SJCRH30 (cell line): Measurements from ENCODE around the gene DIS3L2. TPM values are rescaled to one million over a fixed set of nuclear protein-coding genes. Genes with fewer than 3 reads are reported as not detected.
"Not testable (repeated sequence)": the region's sequence is repeated elsewhere in the genome, so short reads cannot be mapped to it uniquely, and the experiment has no call there.

Experiments
- DNase-seq, 2 experiments: peaks; one replicate each; pipeline ENCODE4 v3.0.0-alpha.2; 2015 to 2020
- H3K27ac ChIP-seq: fragments of 250-450 bp; sonication (Bioruptor Pico); 2 replicates; pipeline ENCODE4 v1.5.1; 2020; ENCODE audit warnings: mild to moderate bottlenecking, moderate library complexity
- H3K27me3 ChIP-seq: fragments of 250-450 bp; sonication (Bioruptor Pico); 2 replicates; pipeline ENCODE4 v1.5.1; 2020; ENCODE audit warnings: mild to moderate bottlenecking, moderate library complexity
- H3K36me3 ChIP-seq: fragments of 250-450 bp; sonication (Bioruptor Pico); 2 replicates; pipeline ENCODE4 v1.5.1; 2020; ENCODE audit warnings: mild to moderate bottlenecking, moderate library complexity
- H3K4me1 ChIP-seq: fragments of 250-450 bp; sonication (Bioruptor Pico); 2 replicates; pipeline ENCODE4 v1.5.1; 2020; ENCODE audit warnings: mild to moderate bottlenecking, moderate library complexity
- H3K4me3 ChIP-seq: fragments of 250-450 bp; sonication (Bioruptor Pico); 2 replicates; pipeline ENCODE4 v1.5.1; 2020; ENCODE audit warnings: mild to moderate bottlenecking, moderate library complexity
- H3K9me3 ChIP-seq: fragments of 250-450 bp; sonication (Bioruptor Pico); replicated peaks from 2 replicates; pipeline ENCODE4 v1.5.1; 2020; ENCODE audit warnings: mild to moderate bottlenecking, moderate library complexity
- total RNA-seq: library from RNA; depleted of rRNA; stranded (reverse); fragments of >200 nt; shearing (Covaris generic); gene quantifications from 2 replicates; pipeline ENCODE4 v1.2.3, GENCODE V29; 2014

Gene DIS3L2
- total RNA-seq, 1 experiment from 2014 or later, result 33.2 TPM

- Histone ChIP-seq H3K9me3 (no peaks in the 10 kb centered on the region), H3K27me3 (no peaks in the 10 kb centered on the region), H3K4me3 (peak overlapping the region; percentile 8; the same call in 1 of the 2 replicates), H3K36me3 (no peaks in the 10 kb centered on the region), H3K27ac (peak overlapping the region; percentile 90), H3K4me1 (peaks cover 40% of the 10 kb centered on the region)
- no peak for DNase-seq
Measured at GRCh38 chr2:231934441-231935206, 26.9 kb upstream of the DIS3L2 start.

- peak; percentile 84 to 87 for DNase-seq
- Histone ChIP-seq H3K27me3 (no peaks in the 10 kb centered on the region), H3K36me3 (no peaks in the 10 kb centered on the region), H3K27ac (peak overlapping the region; percentile 90), H3K4me3 (no peak overlapping the region), H3K4me1 (peaks cover 40% of the 10 kb centered on the region), H3K9me3 (no peaks in the 10 kb centered on the region)
Measured at GRCh38 chr2:231935207-231935524, 26.3 kb upstream of the DIS3L2 start.

DNA sequence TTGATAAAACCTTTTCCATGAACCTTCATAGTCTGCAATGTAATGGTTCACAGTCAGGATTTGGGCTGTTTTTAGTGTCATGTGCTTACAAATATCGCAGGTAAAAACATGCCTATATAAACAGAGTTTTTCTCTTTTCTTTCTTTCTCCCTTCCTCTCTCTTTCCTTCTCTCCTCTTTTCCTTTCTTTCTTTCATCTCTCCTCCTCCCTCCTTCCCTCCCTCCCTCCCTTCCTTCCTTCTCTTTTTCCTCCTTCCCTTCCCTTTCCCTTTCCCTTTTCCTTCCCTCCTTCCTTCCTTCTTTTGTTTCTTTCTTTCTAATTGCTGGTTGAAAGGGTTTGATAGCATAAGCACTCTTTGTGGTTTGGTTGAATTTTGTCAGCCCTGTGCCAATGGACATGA, 25.7 kb upstream of the DIS3L2 start:
- peaks cover 33% of the 10 kb centered on the region for H3K4me1 ChIP-seq
- no peaks in the 10 kb centered on the region for H3K36me3 ChIP-seq
- no peak for DNase-seq
- no peaks in the 10 kb centered on the region for H3K27me3 ChIP-seq
- H3K4me3 ChIP-seq, result no peak overlapping the region
- no peaks in the 10 kb centered on the region for H3K9me3 ChIP-seq
- H3K27ac ChIP-seq, result no peak overlapping the region; the same call in 1 of the 2 replicates

DNA sequence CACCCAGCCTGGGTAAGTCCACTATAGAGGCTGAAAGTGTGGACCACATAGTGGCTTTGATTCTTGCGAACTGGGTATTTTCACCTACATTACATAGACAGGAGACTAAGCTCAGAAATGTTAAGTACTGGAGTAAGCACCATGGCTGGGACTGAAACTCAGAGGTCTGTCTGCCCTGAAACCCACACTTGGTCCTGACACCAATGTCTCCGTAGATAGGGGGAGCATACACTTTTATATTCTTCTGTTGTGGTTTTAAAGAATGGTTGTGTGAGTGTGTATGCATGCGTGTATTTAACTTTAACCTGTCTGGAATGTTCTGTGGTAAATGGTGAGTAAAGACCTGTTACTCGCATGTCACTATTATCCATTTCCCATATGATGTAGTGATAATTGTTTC, 25.0 kb upstream of the DIS3L2 start:
- Histone ChIP-seq H3K36me3 (no peaks in the 10 kb centered on the region), H3K4me1 (peaks cover 33% of the 10 kb centered on the region), H3K27me3 (no peaks in the 10 kb centered on the region), H3K9me3 (no peaks in the 10 kb centered on the region), H3K4me3 (no peak overlapping the region), H3K27ac (no peak overlapping the region)
- DNase-seq, result no peak

- Histone ChIP-seq H3K27ac (no peak overlapping the region), H3K27me3 (no peaks in the 10 kb centered on the region), H3K36me3 (no peaks in the 10 kb centered on the region), H3K9me3 (no peaks in the 10 kb centered on the region), H3K4me3 (no peak overlapping the region), H3K4me1 (peaks cover 33% of the 10 kb centered on the region)
- DNase-seq, result no peak
Measured at GRCh38 chr2:231937057-231937456, 24.5 kb upstream of the DIS3L2 start.

DNA sequence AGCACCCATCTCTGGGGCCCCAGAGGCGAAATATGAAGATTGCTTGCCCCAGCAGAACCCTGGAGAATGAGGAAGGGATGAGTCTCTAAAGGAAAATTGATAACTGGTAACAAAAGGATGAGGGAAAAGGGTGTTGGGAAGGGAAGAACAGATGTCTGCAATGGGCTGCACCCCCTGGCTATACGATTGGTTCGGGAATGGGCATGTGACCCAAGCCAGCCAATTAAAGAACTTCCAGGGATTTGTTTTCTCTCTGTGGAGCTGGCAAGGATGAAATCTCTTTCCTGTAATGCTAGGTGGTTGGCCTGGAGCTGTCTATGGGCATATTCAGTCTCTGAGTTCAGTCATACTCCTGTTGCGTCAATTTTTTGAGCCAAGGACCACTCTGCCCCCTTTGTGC, 22.5 kb upstream of the DIS3L2 start:
- Histone ChIP-seq H3K4me1 (peaks cover 19% of the 10 kb centered on the region), H3K9me3 (no peaks in the 10 kb centered on the region), H3K27ac (no peak overlapping the region), H3K4me3 (no peak overlapping the region), H3K27me3 (no peaks in the 10 kb centered on the region), H3K36me3 (no peaks in the 10 kb centered on the region)
- DNase-seq, result no peak

DNA sequence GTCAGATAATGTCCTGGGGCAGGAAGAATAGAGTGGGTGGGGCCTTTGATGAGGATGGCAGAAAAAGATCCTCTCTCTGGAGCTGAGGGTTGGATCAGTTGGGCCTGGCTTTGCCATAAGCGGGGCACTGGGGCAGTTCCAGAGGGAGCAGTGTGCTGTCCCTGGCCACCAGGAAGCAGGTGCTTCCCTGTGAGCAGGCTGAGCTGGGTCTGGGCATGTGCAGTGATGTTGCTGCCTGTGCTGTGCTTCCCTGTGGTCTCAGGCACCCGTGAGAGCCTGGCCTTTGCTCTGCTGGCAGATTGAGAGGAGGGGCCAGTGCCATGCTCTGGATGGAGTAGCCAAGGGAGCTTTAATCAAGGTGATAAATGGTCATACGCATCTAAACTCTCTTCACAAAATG, 20.7 kb upstream of the DIS3L2 start:
- Histone ChIP-seq H3K36me3 (no peaks in the 10 kb centered on the region), H3K4me3 (no peak overlapping the region), H3K27ac (no peak overlapping the region), H3K4me1 (peaks cover 4% of the 10 kb centered on the region; the same call in 1 of the 2 replicates), H3K9me3 (no peaks in the 10 kb centered on the region), H3K27me3 (no peaks in the 10 kb centered on the region)
- DNase-seq, result no peak

DNA sequence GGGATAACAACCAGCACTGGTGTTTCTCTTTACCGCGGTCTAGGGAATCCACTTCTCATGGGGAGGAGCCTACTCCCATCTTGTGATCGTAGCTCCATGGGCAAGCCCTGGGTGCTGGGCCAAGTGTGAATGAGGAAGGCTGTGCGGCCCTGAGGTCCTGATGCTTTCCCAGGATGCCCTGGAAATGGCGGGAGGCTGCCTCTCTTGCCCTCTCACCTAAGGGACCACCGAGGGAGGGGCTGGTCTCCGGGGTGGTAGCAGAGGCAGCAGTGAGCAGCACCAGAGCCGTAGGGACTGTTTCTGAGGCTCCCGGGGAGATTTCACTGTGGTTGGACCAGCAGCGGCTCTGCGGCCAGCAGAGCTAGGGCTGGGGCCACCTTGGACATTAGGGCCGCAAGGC, 19.8 kb upstream of the DIS3L2 start:
- no peak for DNase-seq

DNA sequence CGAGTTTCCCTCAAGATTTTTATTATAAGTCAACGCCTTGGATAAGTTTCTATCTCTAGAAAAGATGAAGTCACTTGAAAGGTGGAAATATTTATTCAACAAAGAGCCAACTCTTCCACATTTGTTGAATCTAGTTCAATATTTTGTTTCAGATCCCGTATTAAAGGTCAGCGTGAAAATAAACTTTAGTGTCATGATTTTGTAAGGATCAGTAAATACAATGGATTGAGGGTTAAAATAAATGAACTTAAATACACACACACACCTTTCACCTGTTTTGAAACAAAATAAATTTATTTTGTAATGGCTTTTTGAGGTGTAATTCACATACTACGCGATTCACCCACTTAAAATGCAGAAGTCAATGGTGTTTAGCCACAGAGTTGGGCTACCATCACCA, 19.3 kb upstream of the DIS3L2 start:
- H3K27ac ChIP-seq, result no peak overlapping the region
- DNase-seq, result no peak

More for the DNA sequence above, 19.8 kb upstream of the DIS3L2 start:
- H3K36me3 ChIP-seq, result no peaks in the 10 kb centered on the region
- H3K27ac ChIP-seq, result no peak overlapping the region
- no peak overlapping the region for H3K4me3 ChIP-seq
- no peaks in the 10 kb centered on the region for H3K9me3 ChIP-seq
- H3K27me3 ChIP-seq, result no peaks in the 10 kb centered on the region
- no peaks in the 10 kb centered on the region; the same call in 1 of the 2 replicates for H3K4me1 ChIP-seq

GRCh38 chr2:231946241-231946814, 15.2 kb upstream of the DIS3L2 start:
- Histone ChIP-seq H3K27me3 (no peaks in the 10 kb centered on the region), H3K36me3 (no peaks in the 10 kb centered on the region), H3K4me1 (no peaks in the 10 kb centered on the region), H3K9me3 (no peaks in the 10 kb centered on the region), H3K4me3 (no peak overlapping the region), H3K27ac (no peak overlapping the region)
- no peak for DNase-seq

More for the DNA sequence above, 19.3 kb upstream of the DIS3L2 start:
- Histone ChIP-seq H3K36me3 (no peaks in the 10 kb centered on the region), H3K4me3 (no peak overlapping the region), H3K4me1 (no peaks in the 10 kb centered on the region), H3K27me3 (no peaks in the 10 kb centered on the region), H3K9me3 (no peaks in the 10 kb centered on the region)

DNA sequence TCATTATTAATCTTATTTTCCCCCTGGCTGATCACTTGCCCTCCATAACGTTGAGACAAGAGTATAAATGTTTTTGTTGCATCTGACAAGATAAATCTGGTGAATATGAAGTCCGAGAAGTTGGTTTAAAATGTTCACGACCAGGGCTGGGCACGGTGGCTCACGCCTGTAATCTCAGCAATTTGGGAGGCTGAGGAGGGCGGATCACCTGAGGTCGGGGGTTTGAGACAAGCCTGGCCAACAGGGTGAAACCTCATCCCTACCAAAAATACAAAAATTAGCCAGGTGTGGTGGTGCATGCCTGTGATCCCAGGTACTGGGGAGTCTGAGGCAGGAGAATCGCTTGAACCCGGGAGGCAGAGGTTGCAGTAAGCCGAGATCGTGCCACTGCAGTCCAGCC, 14.4 kb upstream of the DIS3L2 start:
- not testable (repeated sequence) for H3K27me3 ChIP-seq, H3K4me3 ChIP-seq, DNase-seq, H3K9me3 ChIP-seq, H3K36me3 ChIP-seq, H3K27ac ChIP-seq, H3K4me1 ChIP-seq

DNA sequence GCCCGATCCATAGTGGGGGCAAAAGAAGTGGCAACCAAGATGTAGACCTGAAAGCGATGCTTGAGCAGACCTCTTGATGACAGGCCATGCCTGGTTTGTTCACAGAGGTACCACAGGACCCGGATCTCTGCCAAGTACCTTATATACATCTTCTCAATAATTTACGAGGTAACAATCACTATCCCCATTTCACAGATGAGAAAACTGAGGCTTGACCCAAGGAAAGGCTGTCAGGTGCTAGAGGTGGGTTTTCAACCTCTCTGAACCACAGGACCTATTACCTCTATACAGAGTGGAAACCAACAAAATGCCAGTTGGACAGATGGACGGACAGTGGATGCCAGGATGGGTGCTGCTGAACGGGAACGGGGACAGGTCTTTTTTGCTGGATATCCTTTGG, 13.8 kb upstream of the DIS3L2 start:
- Histone ChIP-seq H3K27me3 (no peaks in the 10 kb centered on the region), H3K27ac (no peak overlapping the region), H3K4me3 (no peak overlapping the region), H3K4me1 (no peaks in the 10 kb centered on the region), H3K36me3 (no peaks in the 10 kb centered on the region), H3K9me3 (no peaks in the 10 kb centered on the region)
- DNase-seq, result no peak

- H3K27me3 ChIP-seq, result no peaks in the 10 kb centered on the region
- no peaks in the 10 kb centered on the region for H3K4me1 ChIP-seq
- DNase-seq, result no peak
- H3K4me3 ChIP-seq, result no peak overlapping the region
- no peaks in the 10 kb centered on the region for H3K36me3 ChIP-seq
- H3K27ac ChIP-seq, result no peak overlapping the region
- H3K9me3 ChIP-seq, result no peaks in the 10 kb centered on the region
Measured at GRCh38 chr2:231951452-231952035, 10.0 kb upstream of the DIS3L2 start.

- no peaks in the 10 kb centered on the region for H3K4me1 ChIP-seq
- H3K9me3 ChIP-seq, result no peaks in the 10 kb centered on the region
- H3K4me3 ChIP-seq, result no peak overlapping the region
- no peaks in the 10 kb centered on the region for H3K36me3 ChIP-seq
- H3K27me3 ChIP-seq, result no peaks in the 10 kb centered on the region
- no peak for DNase-seq
- H3K27ac ChIP-seq, result no peak overlapping the region
Measured at GRCh38 chr2:231955758-231956472, 5.6 kb upstream of the DIS3L2 start.
